SK-N-DZ (cell line): ENCODE results near the gene TBC1D5.

Experiments used
- DNase-seq: peaks from one replicate; pipeline ENCODE4 v3.0.0-alpha.2; 2015; ENCODE audit warnings: low spot score

The TBC1D5 gene

GRCh38 chr3:17489139-17489538 is 253.3 kb downstream of the TBC1D5 start:
- no peak for DNase-seq

DNA sequence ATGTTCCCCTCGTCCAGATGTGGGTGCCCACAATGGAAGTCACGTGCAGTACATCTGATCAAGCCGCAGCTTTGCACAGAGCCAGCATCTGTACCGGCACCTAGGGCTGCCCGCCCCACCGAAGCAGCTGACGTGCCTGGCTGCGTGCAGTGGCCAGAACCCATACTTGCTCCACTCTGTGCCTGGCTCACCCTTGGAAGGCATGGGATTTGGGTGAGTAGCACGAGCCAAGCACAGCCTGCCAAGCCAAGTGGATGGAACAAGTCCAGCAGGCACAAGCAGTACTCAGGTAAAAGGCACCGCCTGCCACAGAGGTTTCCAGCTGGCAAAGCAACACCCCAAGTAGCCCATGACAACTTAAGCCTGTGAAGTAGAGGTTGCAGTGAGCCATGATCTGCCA is 261.3 kb downstream of the TBC1D5 start:
- DNase-seq = no peak

DNA sequence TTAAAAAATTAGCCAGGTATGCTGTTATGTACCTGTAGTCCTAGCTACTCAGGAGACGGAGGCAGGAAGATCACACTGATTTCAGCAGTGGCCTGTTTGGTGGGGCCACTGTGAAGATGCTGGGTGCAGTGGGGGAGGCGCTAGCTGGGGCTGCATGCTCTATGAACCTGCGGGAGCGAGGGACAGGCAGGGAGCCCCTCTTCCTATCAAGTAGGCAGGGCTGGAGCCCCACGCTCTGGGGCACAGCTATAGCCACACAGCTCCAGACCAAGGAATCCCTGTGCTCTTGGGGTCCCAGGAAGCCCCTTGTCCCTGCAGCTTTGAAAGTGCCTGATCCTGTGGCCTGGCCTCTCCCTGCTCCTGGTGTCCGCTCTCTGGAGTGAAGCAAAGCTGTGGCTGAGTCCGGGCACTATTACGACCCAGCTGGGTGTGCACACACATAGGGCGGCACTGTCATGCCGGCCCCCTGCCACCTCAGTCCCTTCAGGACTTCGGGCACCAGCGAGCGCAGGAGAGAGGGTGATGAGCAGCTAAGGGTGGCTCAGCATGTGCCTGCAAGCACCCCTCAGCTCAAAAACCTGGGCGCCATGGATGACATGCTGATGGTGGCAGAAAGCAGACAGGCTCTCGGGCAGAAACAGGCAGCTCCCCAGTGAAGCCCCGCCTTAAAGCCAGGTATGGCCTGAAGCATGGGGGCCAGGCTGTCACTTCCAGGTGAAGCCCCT is 262.6 kb downstream of the TBC1D5 start:
- no peak for DNase-seq

DNA sequence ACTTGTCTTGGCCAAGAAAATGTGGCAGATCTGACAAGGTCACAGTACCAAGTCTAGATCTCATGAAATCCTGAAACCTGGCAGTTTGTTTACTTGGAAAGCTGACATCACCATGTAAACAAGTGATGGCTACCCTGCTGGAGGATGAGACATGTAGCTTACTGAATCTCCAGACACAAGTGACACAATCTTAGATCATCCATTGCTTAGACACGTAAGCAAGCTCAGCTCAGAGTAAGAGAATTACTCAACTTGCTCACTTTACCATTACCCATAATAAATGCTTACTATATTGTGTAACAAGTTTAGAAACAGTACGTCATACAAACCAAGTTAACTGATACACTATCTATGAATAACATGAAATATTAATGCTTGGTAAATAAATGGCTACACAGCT is 263.8 kb downstream of the TBC1D5 start:
- no peak for DNase-seq

DNA sequence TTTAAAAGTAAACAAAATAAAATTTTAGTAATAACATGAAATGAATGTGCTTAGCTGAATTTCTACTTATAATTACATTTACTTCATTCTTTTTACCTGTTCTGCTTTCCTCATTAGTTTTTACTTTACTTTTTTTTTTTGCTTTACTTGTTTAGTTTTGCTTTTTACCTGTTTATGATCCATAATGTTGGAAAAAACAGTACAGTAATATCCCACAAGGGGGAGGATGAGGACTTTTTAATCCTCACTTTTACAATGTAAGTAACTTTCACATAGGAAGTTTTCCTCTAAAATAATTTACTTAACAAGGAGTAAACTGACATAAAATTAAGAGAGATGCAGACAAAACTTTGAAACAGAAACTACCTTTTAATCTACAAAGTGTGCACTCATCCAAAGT is 268.7 kb downstream of the TBC1D5 start:
- DNase-seq = no peak

DNA sequence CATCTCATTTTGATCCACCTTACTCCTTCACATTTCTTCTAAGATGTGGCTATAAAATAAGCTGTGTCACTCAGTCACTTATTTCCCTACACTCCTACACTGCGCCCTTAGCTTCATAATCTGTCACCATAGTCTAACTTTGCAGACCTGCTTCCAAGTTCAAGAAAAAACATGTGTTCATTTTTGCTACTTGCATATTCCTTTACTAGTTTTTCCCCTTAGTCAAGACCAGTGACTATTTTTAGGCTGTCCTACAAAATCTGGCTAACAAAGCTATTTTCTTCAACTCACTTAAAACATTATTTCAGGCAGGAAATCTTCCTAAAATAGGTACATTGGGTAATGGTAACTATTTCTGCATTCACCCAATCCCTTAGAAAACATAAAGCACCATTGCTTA is 272.5 kb downstream of the TBC1D5 start:
- no peak for DNase-seq

DNA sequence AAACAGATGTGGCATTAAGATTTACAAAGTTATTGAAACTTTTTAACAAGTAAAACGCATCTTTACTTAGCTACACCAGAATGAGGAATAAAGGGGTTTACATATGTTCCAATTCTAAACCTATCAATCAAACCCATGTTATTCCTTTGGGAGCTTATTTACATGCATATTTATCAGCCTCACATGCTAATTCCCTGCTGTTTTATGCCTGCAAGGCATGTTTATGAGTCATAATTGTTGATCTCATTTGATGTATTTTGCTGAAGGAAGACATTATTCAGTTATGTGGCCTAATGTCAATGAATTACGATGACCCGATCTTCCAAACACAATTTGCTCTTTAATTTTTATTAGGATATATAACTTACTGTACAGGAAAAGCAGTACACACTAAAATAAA is 272.9 kb downstream of the TBC1D5 start:
- no peak for DNase-seq

DNA sequence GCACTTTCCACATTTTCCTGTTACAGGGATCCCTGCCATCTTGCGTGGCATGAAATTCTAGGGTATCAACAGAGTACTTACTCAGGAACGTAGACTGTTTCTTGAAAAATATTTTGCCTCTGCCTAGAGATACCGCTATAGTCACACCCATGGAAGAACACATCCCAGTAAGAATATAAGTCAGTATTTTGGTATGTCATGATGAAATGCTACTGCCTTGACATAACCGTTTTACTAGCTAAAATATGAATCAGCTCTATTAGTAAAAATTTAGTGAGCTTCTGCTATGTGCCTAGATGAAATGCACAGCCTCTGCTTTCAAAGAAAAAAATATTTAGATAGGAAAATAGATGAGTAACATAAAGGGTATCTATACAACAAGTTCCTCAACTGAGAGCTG is 276.4 kb downstream of the TBC1D5 start:
- DNase-seq = no peak

DNA sequence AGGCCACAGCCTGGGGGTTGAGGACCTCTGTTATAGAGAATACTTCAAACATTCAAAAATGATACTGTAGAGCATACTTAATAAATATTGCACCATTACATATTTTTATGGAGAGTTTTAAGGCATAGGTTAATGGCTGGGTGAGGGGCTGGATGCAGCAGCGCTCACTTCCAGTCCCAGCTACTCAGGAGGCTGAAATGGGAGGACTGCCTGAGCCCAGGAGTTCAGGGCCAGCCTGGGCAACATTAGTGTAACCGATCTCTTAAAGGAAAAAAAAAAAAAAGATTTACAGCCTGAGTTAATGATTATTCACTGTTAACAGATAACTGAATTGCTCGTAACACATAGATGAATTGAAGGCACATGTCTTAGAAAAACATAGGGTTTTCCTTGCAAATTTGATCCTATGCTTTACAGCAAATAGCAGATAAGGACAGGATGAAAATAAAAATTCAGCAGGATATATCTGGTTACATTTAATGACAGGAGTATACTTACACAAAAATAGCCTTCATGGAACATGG is 282.9 kb downstream of the TBC1D5 start:
- no peak for DNase-seq

DNA sequence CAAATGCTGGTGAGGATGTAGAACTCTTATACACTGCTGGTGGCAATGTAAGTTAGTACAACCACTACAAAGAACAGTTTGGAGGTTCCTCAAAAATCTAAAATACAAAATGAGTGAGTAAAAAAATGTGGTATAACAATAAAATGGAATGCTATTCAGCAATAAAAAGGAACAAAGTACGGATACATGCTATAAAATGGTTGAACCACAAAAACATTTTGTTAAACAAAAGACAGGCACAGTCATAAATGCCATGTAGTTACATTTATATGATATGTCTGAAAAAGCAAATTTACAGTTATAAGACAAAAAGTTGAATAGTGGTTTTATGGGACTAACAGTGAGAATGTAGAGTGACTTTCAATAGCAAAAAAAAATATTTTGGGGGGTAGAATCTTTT is 285.8 kb downstream of the TBC1D5 start:
- no peak for DNase-seq

DNA sequence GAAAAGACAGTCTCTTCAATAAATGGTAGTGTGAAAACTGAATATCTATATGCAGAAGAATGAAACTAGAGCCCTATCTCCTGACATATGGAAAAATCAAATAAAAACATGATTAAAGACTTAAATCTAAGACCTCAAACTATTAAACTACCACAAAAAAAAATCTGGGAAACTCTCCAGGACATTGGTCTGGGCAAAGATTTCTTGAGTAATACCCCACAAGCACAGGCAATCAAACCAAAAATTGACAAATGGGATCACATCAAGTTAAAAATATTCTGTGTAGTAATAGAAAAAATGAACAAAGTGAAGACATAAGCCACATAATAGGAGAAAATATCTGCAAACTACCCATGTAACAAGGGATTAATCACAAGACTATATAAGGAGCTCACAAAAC is 286.4 kb downstream of the TBC1D5 start:
- no peak for DNase-seq

DNA sequence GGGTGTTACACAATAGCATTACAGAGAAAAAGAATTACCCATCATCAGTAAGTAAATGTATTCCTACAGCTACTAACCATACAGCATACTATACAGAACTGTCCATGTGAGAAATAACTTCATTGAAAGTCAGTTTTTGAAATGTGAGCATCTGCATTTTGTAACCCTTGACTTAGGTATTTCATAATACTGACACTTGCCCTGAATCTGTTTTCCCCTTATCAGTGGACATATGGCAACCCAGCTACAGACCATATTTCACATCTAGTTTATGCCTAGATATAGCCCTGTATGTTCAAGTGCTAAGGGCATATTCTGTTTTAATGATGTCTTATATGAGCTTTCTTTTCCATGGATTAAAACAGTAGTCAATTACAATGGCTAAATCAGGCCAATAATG is 297.6 kb downstream of the TBC1D5 start:
- peak; percentile 9 for DNase-seq

GRCh38 chr3:17443142-17443541 is 299.3 kb downstream of the TBC1D5 start:
- no peak for DNase-seq

DNA sequence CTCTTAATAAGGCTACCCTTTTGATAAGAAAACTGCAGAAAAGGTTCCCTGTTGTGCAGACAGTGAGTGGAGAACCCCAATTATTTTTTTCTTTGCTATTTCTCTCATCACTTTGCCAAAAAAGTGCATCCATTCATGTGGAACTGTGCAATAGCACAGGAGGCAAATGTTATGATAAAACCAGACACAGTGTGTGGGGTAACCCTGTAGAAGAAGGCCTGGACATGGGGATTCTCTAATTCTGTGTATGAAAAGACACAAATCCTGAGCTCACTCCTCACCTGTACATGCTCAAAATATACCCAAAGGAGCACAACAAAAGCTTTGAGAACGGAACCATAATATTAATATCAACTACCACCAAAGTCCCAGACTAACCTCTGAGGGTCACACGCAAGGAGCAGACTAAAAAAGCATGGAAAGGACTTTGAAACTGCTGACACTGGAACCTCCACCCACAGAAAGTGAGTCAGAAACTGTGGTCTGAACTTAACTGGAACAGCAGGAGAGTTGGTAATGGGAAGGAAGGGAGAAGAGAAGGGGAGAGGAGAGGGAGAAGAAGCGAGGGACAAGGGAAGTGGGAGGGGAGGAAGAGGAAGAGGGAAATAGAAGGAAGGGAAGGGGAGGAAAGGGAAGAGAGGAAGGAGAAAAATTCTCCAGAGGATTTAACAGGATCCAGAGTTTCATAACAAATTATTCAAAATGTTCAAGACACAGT is 299.9 kb downstream of the TBC1D5 start:
- no peak for DNase-seq

DNA sequence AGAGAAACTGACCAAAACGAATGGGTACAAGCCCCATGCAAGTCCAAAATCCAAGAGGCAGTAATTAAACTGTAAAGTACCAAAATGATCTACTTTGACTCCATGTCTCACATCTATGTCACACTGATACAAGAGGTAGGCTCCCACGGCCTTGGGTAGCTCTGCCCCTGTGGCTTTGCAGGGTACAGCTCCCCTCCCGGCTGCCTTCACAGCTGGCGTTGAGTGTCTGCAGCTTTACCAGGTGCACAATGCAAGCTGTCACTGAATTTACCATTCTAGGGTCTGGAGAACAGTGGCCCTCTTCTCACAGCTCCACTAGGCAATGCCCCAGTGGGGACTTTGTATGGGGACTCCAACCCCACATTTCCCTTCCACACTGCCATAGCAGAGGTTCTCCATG is 308.6 kb downstream of the TBC1D5 start:
- DNase-seq = no peak

GRCh38 chr3:17432236-17432635 is 310.2 kb downstream of the TBC1D5 start:
- no peak for DNase-seq

GRCh38 chr3:17431484-17432045 is 310.9 kb downstream of the TBC1D5 start:
- no peak for DNase-seq

- DNase-seq = peak; percentile 37
These were observed 311.4 kb downstream of the TBC1D5 start for GRCh38 chr3:17431004-17431403.

GRCh38 chr3:17430582-17430981 is 311.8 kb downstream of the TBC1D5 start:
- no peak for DNase-seq

- peak; percentile 36 for DNase-seq
These were observed 318.5 kb downstream of the TBC1D5 start for GRCh38 chr3:17423786-17424536.

- DNase-seq = no peak
These were observed 319.8 kb downstream of the TBC1D5 start for GRCh38 chr3:17422636-17423035.

- no peak for DNase-seq
These were observed 321.8 kb downstream of the TBC1D5 start for GRCh38 chr3:17420668-17421067.
